Fibroblast of gingiva (primary cell): ENCODE results near the gene ACTR2.
A peak's percentile ranks its signal among the peaks of the same experiment; 100 is the strongest.
"Not testable (repeated sequence)": the region's sequence is repeated elsewhere in the genome, so short reads cannot be mapped to it uniquely, and the experiment has no call there.

Experiments
- DNase-seq: peaks from one replicate; pipeline ENCODE4 v3.0.0-alpha.2; 2011; ENCODE audit warnings: low read depth

The ACTR2 gene

GRCh38 chr2:65314801-65315441 is 87.3 kb downstream of the ACTR2 start:
- DNase-seq: no peak

GRCh38 chr2:65316072-65316471 is 88.4 kb downstream of the ACTR2 start:
- peak; percentile 39 for DNase-seq

DNA sequence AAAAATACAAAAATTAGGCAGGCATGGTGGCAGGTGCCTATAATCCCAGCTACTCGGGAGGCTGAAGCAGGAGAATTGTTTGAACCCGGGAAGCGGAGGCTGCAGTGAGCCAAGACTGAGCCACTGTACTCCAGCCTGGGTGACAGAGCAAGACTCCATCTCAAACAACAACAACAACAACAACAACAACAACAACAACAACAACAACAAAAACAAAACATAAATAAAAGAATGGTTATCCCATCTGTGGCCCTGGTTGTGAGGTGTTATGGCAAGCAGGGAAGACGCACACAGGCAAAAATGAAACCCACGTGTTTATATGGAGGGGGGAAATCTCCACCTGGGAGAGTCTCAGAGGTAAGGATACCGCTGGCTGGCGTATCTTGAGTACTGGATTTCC is 89.7 kb downstream of the ACTR2 start:
- not testable (repeated sequence) for DNase-seq

DNA sequence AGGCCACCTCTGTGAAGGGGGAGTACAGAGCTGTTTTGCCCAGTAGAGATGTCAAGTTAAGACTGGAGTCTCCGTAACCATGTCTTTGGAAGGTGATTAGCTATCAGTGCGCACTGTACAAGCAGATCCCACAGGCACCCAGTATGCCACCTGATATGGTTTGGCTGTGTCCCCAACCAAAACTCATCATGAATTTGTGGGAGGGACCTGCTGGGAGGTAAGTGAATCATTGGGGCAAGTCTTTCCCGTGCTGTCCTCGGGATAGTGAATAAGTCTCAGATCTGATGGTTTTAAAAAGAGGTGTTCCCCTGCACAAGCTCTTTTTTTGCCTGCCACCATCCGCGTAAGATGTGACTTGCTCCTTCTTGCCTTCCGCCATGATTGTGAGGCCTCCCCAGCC is 90.2 kb downstream of the ACTR2 start:
- DNase-seq: no peak

DNA sequence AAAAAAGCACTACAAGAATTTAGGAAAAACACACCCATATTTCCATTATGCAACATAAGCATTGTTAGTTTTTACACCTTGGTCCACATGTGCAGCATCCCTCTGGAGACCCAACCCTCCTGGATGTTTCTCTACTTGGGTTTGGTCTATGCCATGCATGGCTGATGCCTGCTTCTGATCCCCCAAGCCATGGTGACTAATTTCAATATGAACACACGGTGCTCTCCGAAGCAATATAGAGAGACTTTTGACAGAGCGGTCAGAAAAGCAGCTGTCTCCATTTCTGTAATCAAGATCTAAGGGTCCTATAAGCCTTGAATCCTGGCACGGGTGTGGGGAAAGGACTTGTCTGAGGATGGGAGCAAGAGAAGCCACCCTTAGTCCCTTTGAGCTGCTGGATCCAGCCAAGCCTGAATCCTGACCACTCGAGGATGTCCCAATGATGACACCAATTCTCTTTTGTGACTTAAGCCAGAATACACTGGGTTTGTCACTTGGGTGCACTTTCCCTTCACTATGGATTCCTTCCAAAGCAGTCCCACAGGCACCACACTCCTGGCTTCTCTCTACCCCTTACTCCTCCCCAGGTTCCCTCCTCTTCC is 91.5 kb downstream of the ACTR2 start:
- DNase-seq: no peak

GRCh38 chr2:65319674-65320041 is 92.0 kb downstream of the ACTR2 start:
- DNase-seq: no peak

- DNase-seq: peak; percentile 83
Observed at GRCh38 chr2:65320042-65320725, 92.6 kb downstream of the ACTR2 start.
